ENCODE results near the gene AMBRA1. TPM values are rescaled to one million over a fixed set of nuclear protein-coding genes. Genes with fewer than 3 reads are reported as not detected.

Gene AMBRA1
- 10 to 100 TPM; 11.7 to 23.3 (median 17.1) TPM for total RNA-seq
- 1 to 10 TPM; 5.2 to 7.5 TPM for polyA plus RNA-seq
- long read RNA-seq, donor 1, partial matches to known transcripts: 7 of 10 reads
- long read RNA-seq, donor 1, other reads (novel, unspliced or antisense): 3 of 10 reads
- long read RNA-seq, donor 2, full-length matches to known transcripts: 4 of 17 reads
- long read RNA-seq, donor 2, partial matches to known transcripts: 7 of 17 reads
- long read RNA-seq, donor 2, other reads (novel, unspliced or antisense): 6 of 17 reads
- long read RNA-seq, donor 3, full-length matches to known transcripts: 1 of 17 reads
- long read RNA-seq, donor 3, partial matches to known transcripts: 10 of 17 reads
- long read RNA-seq, donor 3, other reads (novel, unspliced or antisense): 6 of 17 reads

DNA sequence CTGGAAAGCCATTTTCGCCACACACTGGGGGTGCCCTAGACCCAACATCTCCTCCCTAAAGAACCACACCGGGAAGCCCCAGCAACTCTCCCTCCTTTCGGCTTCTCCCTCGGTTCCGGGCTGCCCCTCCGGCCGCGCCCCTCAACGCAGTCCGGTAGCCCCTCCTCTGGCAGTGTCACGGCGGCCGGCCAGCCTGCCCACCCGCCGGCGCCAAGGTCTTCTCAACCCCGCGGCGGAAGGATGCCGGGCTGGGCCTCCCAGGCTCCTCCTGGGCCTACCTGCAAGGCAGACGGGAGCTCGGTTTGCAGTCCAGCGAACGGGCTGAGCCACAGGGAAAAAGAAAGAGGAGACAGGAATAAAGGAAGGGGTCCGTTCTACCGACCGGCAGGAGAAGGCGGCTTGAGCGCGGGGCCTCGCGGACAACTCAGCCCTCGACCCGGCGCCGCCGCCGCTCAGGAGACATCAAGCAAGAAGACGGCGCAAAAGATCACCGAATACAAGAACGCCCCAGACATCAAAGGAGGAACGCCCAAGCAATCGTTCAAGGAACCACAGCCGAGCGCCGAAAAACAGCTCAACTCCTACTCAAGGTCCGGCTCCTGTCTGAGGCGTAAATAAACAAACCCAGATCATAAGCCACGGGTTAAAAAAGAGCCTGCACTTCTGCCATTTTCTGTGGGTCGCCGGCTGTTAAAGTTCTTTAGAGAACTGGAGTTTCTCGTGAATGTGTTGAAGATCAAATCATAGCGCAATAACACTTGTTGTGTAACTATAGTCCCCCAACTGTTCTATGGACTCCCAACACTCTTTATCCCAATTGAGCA, at the start of gene AMBRA1:
AMBRA1 (minus strand) TSS at position 474 of the 824 bp plus-strand sequence. CDS start 45,643 bp downstream, outside the sequence.
- Histone ChIP-seq H3K9me3 (no peaks in the 10 kb centered on the region), H3K36me3 (no peaks in the 10 kb centered on the region), H3K4me1 (peaks cover 6 to 52% (median 47%) of the 10 kb centered on the region in 9 donors), H3K4me3 (peak within 1 kb of the TSS; percentile 40 to 97 (median 91)), H3K27me3 (no peaks in the 10 kb centered on the region), H3K27ac (peak within 1 kb of the TSS; percentile 65 to 94 (median 86))
- WGBS, 2 donors: 1% methylated on average over 54 of the region's 54 CpGs
- intact Hi-C loops (cut with DNase I): loop anchor here in 1 of 10 donors (5.0 kb wide), 1 partner anchor 41 kb away; no protein-coding TSS in a partner anchor
- ATAC-seq: peak; percentile 86 to 96 (median 92)
- no peak for TF ChIP-seq CTCF (IDR thresholded peaks at IDR 0.05)
- peak; percentile 81 to 91 for DNase-seq

- DNase-seq (no peak), ATAC-seq (no peak)
- intact Hi-C loops (cut with DNase I): no loop called here
- Histone ChIP-seq H3K4me3 (no peak overlapping the region), H3K27me3 (no peaks in the 10 kb centered on the region), H3K9me3 (no peaks in the 10 kb centered on the region), H3K4me1 (peaks cover 2 to 12% (median 8%) of the 10 kb centered on the region in 9 donors), H3K36me3 (peaks cover 0 to 87% (median 31%) of the 10 kb centered on the region in 9 donors), H3K27ac (no peak overlapping the region)
- 79 to 95% methylated on average over 3 of the region's 3 CpGs for WGBS, 2 donors
- TF ChIP-seq CTCF (IDR thresholded peaks at IDR 0.05): no peak
These were observed 49.7 kb upstream of the AMBRA1 start for GRCh38 chr11:46643531-46643930.

DNA sequence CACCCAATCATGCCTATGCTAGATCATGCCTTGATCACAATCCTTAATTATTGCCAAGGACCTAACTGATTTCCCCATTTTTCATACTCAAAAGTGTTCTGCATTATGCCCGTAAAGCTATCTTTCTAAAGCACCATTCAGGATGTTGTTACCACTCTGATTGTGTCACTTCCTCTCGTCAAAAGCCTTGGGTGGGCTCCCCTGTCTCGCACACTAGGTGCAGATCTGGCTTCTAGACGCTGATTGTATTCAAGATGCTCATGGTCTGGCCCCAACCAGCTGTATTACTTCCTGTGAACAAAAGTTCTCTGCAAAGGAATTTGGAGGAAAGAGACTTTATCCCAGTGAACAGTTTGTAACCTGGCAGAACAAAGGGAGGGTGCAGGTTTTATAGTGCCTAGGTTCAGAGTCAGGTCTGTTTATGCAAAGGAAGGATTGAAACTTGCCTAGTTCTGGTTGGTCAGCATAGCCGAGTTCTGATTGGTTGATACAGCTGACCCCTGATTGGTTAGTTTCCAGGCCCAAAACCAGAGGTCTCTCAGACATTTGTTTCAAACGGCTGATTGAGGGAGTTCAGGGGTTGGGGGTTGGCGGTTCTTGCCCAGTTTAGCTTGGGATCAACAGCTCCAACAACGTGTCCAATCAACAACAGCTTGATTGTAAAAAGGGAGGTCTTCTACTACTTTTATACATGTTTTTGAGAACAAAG, 49.0 kb upstream of the AMBRA1 start:
- Histone ChIP-seq H3K27ac (no peak overlapping the region), H3K36me3 (peaks cover 0 to 88% (median 33%) of the 10 kb centered on the region in 9 donors), H3K9me3 (no peaks in the 10 kb centered on the region), H3K4me1 (peaks cover 0 to 5% (median 1%) of the 10 kb centered on the region in 9 donors), H3K4me3 (no peak overlapping the region), H3K27me3 (no peaks in the 10 kb centered on the region)
- no peak for ATAC-seq
- intact Hi-C loops (cut with DNase I): no loop called here
- WGBS, 2 donors: 89 to 92% methylated on average over 8 of the region's 8 CpGs
- no peak for DNase-seq
- no peak for TF ChIP-seq CTCF (IDR thresholded peaks at IDR 0.05)

DNA sequence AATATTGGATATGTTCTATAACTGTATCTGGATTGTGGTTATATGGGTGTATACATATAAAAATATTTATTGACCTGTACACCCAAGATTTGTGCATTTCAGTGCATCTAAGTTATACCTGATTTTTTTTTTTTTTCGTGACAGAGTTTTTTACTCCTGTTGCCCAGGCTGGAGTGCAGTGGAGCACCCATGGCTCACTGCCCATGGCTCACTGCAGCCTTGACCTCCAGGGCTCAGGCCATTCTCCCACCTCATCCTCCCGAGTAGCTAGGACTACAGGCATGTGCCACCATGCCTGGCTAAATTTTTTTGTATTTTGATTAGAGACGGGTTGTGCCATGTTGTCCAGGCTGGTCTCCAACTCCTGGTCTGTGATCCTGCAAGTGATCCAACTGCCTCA, 47.8 kb upstream of the AMBRA1 start:
- 80 to 83% methylated on average over 3 of the region's 3 CpGs for WGBS, 2 donors
- ATAC-seq (no peak), DNase-seq (no peak)
- no peak for TF ChIP-seq CTCF (IDR thresholded peaks at IDR 0.05)
- Histone ChIP-seq H3K4me3 (no peak overlapping the region), H3K9me3 (no peaks in the 10 kb centered on the region), H3K27me3 (no peaks in the 10 kb centered on the region), H3K27ac (no peak overlapping the region), H3K4me1 (peaks cover 0 to 9% (median 0%) of the 10 kb centered on the region in 9 donors), H3K36me3 (peaks cover 0 to 88% (median 28%) of the 10 kb centered on the region in 9 donors)
- intact Hi-C loops (cut with DNase I): no loop called here
